HG02973 (cell line): ENCODE data around the gene PLXNA4.

ENCODE experiments used
- ATAC-seq: cut with Tn5 transposase; IDR thresholded peaks from one replicate; pipeline ENCODE4 v1.9.1; 2021; ENCODE audit warnings: moderate library complexity; ENCODE audit not compliant: unreplicated experiment

Gene PLXNA4

GRCh38 chr7:132590162-132590561 is 13.9 kb upstream of the PLXNA4 start:
- ATAC-seq = no peak

- ATAC-seq = no peak
These were observed 12.3 kb upstream of the PLXNA4 start for GRCh38 chr7:132588596-132588995.

GRCh38 chr7:132584796-132585494 is 8.7 kb upstream of the PLXNA4 start:
- ATAC-seq = no peak

- ATAC-seq = no peak
These were observed 5.2 kb upstream of the PLXNA4 start for GRCh38 chr7:132581431-132581830.

GRCh38 chr7:132580717-132581285 is 4.5 kb upstream of the PLXNA4 start:
- ATAC-seq = no peak

- ATAC-seq = no peak
These were observed 4.0 kb upstream of the PLXNA4 start for GRCh38 chr7:132580277-132580676.

GRCh38 chr7:132579260-132579899 is 3.1 kb upstream of the PLXNA4 start:
- ATAC-seq = no peak

- ATAC-seq = no peak
These were observed 2.6 kb upstream of the PLXNA4 start for GRCh38 chr7:132578826-132579225.

- ATAC-seq = no peak
These were observed 1.7 kb upstream of the PLXNA4 start for GRCh38 chr7:132578050-132578370.

- ATAC-seq = no peak
These were observed 1.2 kb upstream of the PLXNA4 start for GRCh38 chr7:132577206-132578049.

GRCh38 chr7:132576721-132577085 is 433 bp upstream of the PLXNA4 start:
- ATAC-seq = no peak

- no peak for ATAC-seq
These were observed 770 bp downstream of the PLXNA4 start for GRCh38 chr7:132575419-132575981.

- ATAC-seq = no peak
These were observed 2.0 kb downstream of the PLXNA4 start for GRCh38 chr7:132574223-132574622.

GRCh38 chr7:132573251-132573955 is 2.9 kb downstream of the PLXNA4 start:
- ATAC-seq = no peak

GRCh38 chr7:132572526-132572925 is 3.7 kb downstream of the PLXNA4 start:
- ATAC-seq = no peak

GRCh38 chr7:132571970-132572369 is 4.3 kb downstream of the PLXNA4 start:
- ATAC-seq = no peak

GRCh38 chr7:132569884-132570614 is 6.2 kb downstream of the PLXNA4 start:
- no peak for ATAC-seq

GRCh38 chr7:132568962-132569361 is 7.3 kb downstream of the PLXNA4 start:
- no peak for ATAC-seq

GRCh38 chr7:132565885-132566284 is 10.4 kb downstream of the PLXNA4 start:
- ATAC-seq = no peak

- ATAC-seq = no peak
These were observed 10.8 kb downstream of the PLXNA4 start for GRCh38 chr7:132565441-132565840.
